GM21360 (cell line): ENCODE data around the gene SPINDOC.
"Not testable (repeated sequence)": the region's sequence is repeated elsewhere in the genome, so short reads cannot be mapped to it uniquely, and the experiment has no call there.

Experiments used
- ATAC-seq: cut with Tn5 transposase; IDR thresholded peaks from one replicate; pipeline ENCODE4 v1.9.1; 2021; ENCODE audit warnings: mild to moderate bottlenecking, moderate library complexity; ENCODE audit not compliant: unreplicated experiment

Gene SPINDOC

DNA sequence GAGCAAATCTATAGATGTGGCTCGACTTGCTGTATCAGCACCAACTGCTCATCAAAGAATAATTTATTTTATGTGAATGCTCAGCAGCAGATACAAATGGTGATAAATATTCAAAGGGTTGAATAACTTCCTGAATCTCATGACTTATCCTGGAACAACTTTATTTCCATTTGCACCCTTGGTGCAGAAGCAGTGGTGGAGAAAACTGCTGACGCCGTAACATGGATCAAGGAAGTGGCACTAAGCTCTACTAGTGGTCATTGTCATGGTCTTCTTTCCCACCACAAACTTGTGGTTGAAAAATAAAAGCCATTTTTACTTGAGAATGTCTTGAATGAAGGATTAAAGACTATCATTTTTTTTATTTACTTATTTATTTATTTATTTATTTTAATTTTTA, 40.2 kb downstream of the SPINDOC start:
- no peak for ATAC-seq

DNA sequence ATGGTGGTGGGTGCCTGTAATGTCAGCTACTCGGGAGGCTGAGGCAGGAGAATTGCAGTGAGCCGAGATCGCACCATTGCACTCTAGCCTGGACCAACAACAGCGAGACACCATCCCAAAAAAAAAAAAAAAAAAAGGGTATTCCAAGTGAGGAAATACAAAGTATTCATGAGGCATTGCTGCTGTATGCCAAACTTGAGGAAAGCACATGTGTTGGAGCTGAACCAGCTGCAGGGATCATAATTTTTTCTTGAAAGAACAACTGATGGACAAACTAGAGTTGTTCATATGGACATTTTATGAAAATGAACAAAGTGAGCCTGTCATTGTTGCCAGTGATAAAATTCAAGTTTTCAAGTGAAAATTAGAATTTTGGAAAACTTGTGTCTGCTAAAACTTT, 41.4 kb downstream of the SPINDOC start:
- no peak for ATAC-seq

DNA sequence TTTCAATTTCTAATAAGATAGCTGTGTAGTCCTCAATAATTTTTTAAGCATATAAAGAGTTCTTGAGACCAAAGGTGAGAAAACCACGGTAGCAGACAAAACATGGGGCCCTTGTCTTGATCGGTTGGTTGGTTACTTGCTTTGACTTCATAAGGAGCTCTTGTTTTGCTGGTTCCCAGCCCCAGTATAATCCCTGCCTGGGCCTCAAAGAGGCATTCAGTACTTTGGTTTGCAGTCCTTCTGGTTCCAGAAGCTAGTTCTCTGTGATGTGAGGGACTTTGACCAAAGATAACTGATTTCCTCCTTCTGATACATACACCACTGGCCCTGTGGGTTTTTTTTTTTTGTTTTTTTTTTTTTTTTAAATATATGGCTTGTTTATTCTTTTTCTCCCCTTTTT, 42.7 kb downstream of the SPINDOC start:
- ATAC-seq, result no peak

DNA sequence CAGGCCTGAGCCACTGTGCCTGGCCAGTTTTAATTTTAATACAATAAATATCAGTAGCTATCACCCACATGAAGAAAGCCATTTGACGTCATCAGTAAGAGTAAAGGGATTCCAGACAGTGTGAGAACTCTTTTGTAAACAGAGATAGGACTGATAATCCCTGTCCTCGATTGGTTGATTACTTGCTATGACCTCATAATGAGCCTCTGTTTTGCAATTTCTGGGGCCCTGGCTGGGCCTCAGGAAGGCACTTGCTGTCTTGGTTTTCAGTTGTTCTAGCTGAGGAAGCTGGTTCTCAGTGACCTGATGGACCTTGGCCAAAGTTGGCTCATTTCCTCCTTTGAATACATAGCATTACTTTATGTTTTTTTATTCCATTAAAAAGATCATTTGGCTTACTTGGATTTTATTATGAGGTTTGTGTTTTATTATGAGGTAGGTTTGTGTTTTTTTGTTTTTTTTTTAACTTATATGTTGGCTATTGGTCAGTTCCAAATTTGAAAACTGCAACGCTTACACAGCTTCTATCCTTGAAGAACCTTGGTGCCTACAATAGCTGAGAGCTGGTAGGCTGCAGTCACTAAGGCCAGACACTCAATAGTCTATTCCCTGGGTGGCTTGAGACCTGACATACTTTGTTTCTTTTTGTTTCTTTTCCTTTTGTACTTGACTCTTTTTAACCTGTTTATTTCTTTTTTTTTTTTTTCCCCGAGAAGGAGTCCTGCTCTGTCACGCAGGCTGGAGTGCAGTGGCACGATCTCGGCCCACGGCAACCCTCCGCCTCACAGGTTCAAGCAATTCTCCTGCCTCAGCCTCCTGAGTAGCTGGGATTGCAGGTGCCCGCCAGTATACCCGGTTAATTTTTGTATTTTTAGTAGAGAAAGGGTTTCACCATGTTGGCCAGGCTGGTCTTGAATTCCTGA, 45.6 kb downstream of the SPINDOC start:
- ATAC-seq, result no peak

DNA sequence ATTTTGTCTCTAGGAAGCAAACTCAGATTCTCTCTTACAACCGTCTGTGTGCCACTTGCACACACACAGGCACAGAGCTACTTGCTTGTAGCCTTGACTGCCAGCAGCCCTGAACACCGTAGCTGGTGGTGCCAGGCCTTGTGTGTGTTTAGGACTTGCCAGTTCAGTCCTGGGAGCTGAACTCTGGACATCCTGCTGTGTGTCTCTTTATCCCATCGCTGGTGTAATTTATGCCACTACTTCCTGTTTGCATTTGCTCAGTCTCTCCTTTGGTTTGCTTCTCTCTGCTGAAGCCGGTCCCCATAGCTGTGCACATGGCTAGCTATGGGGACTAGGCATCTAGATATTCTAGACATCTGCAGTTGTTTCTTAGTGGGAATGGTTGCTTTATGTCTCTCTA, 49.7 kb downstream of the SPINDOC start:
- no peak for ATAC-seq

DNA sequence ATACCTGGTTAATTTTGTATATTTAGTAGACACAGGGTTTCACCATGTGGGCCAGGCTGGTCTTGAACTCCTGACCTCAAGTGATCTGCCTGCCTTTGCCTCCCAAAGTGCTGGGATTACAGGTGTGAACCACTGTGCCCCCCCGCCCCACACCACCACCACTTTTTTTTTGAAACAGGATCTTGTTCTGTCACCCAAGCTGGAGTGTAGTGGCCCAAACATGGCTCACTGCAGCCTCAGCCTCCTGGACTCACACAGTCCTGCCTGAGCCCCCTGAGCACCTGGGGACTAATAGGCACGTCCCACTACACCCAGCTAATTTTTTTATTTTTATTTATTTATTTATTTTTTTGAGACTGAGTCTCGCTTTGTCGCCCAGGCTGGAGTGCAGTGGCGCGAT, 50.4 kb downstream of the SPINDOC start:
- ATAC-seq, result not testable (repeated sequence)

DNA sequence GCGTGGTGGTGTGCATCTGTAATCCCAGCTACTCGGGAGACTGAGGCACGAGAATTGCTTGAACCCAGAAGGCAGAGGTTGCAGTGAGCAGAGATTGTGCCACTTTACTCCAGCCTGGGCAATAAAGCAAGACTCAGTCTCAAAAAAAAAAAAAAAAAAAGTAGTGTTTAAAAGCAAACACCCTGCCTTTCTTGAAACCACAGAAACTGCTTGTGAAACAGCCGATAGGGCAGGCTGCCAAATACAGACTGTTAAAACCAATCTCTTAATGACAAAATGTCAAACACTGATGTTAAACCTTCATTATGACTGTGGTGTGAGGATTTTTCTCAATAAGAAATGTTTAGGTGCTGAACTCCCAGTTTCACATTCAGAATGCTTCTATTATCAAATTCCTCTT, 53.0 kb downstream of the SPINDOC start:
- ATAC-seq, result peak; percentile 70

DNA sequence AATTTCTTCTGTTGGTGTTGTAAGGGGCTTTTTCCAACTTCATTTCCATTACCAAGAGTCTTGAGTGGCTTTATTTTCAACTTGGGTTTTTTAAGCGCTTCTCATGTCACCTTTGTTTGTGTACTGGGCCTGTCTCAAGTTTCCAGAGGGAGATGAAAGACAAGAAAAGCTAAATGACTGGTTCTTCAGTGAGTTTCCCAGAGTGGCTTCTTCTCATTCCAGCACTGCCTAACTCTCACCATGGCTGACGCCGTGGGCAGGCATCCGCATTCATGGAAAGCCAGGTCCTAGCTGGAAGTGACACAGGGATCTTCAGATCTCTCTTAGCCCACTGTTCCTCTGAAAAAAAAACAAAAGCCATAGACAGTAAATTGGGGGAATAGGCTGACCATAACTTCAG, 54.3 kb downstream of the SPINDOC start:
- ATAC-seq, result no peak

DNA sequence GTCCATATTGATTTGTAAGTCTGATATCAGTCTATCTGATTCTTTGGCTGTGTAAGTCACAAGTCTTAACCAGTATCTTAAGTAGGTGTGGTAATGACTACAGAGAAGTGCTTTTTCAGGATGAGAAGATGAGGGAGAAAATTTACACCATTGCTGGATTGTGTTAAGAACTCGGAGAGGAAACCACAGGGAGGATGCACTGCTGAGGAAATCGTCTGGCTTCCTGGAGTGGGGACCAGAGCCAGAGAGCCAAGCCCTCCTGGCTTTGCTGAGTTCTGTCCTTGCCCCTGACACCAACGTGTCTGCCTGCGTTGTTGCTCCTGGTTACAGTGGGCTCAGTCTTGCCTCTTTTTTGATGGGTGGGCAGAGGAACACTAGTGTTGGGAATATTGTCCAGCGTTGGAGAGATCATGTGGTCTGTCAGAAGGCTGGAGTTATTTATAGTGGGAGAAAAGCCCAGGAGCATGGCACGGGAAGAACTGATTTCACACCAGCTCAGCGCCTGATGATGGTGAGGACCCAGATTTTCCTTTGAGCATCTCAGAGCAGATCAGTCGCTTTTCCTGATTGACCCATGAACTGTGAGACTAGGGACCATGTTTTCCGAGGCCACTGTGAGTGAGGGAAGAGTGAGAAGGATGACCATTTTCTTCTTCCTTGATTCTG, 55.3 kb downstream of the SPINDOC start:
- ATAC-seq, result no peak

DNA sequence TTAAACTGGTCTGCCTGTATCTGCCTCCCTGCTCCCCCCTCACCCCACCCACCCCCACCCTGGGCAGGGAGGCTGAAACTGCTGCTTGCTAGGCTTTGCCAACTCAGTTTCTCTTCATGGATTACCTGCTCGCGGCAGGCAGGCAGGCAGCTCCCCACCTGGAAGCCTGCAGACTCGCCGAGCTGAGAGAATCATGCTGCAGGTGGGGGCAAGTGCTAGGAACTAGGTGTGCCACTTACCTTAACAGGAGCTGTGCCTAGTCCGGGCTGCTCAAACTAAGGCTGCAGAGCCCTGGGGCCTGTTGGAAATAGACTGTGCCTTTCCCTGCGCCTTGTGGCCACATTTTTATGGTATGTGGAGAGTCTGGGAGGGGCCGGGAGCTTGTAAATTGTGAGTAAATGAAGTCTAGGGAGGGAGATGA, 55.9 kb downstream of the SPINDOC start:
- ATAC-seq, result no peak

DNA sequence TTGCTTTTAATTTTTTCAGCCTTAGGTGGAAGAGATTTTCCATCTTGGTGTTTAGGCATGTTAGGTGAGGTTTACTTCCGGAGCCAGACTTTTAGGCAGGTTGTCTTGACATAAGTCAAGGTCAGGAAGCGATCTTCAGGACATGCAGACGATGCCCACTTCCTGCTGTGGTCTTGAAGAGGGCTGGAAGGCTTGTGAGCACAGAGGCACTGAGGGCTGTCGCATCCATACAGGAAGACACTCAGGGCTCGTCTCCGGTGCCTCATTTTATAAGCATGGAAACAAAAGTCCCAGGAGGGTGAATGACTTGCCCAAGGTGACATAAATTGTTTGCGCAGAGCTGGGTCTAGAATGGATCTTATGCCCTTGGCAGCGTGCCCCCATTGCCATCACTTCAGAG, 56.4 kb downstream of the SPINDOC start:
- no peak for ATAC-seq

DNA sequence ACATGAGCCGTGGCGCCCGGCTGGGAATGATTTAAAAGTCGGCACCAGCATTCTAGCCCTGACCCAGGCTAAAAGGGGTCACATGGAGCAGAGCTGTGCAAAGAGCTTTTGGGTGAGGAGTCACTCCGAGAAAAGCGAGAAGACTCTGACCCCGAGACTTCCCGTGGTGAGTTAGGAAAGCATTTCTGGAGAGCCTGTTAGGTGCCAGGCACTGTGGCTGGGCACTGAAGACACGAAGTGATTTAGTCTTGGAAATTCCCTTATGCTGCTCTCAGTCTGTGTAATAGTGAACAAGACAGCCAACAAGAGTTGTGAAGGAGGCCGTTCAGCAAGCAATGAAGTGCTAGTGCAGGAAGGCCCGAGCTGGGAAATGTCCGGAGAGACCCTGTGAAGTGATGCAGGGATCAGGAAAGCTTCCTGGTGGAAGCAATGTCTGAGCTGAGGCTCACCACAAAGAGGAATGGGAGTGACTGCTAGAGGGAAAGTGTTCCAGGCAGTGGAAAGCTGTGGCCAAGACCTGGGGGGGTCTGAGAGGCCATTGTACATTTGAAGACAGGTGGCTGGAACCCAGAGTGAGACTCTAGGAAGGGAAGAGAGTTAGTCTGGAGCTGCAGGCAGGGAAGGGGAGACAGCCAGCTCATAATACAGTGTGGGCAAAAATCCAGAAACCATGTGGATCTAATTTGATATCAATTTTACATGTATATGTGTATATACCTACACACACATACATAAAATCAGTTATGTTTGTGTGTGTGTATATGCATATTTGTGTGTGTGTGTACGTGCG, 57.3 kb downstream of the SPINDOC start:
- ATAC-seq, result no peak

DNA sequence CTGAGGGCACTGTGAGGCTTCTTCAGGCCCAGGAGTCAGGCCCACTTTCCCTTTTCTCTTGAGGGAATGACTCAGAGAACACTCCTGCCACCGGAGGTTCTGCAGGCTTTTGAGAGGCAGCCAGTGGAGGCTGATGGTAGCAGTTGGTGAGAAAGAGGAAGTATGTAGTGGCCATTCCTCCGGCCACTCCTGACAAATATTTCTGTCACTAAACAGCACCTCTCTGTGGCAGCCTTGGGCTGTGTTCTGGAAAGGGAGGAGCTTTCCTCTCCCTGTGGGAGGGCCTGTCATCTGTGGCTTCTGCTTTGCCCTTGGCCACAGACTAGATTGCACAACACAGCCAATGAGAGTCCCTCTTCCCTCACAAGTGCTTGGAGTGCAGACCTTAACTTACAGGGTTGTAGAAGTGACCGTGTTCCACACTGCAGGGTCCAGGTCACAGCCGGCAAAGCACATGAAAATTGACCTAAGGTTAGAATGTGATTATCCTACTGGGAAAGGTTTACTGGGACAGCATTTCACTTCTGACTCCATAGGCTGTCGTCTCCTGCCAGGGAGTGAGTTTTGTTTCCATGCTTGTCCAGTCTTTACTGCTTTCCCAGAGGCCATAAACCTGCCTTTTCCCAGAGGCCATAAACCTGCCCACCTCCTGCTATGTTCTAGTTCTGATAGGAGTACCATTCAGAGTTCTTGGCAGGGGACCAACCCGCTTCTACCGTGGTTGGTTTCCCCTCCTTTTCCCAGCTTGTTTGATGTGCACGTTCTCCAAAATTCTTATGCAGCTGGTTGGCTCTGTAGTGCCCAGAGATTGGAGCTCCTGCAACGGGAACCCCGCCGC, 58.9 kb downstream of the SPINDOC start:
- ATAC-seq, result peak; percentile 82

DNA sequence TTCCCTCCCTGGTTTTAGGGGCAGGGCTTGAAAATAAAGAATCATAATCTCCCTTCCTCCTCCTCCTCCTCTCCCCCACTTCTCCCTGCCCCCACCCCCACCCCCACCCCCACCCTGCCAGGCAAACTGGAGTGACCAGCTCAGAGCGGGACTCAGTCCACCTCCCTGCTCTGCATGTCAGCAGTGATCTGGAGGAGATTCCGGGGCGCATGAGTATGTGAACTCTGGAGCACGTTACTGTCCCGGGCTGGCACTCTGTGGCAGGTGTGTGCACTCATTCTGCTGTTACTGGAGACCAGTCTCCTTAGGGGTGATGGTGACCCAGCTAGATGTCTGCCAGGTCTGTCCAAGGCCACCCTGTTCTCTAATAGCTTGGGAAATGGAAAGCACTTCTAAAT, 59.5 kb downstream of the SPINDOC start:
- no peak for ATAC-seq

DNA sequence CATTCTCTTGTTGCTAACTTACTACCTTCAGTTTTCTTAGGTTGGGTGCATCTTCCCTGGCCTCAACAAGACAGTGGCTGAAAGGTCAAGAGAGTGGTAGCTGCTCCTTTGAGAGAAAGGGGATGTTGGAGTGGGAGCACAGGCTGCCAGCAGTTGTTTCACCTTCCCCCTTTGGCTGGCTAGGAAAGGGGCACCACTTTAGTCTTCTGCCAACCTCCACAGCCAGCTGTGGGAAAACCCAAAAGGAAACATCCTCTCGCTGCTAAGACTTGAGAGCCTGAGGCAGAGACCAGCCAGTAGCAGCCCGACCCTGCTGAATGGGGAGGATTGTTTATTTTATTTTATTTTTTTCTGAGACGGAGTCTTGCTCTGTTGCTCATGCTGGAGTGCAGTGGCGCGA, 60.1 kb downstream of the SPINDOC start:
- no peak for ATAC-seq

DNA sequence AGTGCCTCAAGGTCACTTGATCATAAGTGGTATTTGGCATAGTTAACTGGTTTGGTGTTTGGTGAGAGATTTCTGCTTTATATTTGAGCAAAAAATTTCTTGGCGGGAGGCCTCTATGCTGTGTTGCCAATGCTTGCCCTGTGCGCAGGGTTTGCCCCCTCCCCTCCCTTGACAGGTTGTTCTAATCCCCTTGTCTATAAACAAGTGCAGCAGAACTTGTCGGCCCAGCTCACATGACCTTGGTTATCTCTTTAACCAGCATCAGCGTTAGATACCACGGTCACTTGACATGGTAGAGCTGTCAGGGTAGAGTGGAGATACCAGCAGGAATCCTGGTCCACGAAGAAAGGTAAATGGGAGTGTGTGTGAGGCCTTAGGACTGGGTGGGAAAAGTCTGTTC, 61.3 kb downstream of the SPINDOC start:
- no peak for ATAC-seq

DNA sequence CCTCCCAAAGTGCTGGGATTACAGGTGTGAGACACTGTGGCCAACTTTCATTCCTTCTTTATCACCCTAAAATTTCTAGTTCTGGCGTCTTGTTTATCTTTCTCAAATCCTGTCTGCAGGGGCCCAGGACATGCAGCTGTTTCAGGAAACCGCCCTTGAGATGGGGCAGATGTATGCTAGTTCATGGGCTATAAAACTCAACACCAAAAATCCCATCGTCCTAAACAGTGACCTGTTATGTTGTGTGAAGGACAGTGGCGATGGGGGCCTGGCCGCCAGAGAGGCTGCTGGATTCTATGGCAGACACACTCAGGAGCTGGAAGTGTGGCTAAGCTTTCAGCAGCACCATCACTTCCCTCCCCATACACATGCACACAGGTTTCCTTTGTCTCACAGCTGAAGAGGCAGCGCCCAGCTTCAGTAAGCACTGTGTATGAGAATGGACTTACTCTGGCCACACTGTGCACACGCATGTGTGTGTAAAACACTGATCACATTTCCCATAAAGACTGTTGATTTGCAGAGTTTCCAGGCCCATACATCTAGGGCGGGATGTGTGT, 62.3 kb downstream of the SPINDOC start:
- no peak for ATAC-seq

DNA sequence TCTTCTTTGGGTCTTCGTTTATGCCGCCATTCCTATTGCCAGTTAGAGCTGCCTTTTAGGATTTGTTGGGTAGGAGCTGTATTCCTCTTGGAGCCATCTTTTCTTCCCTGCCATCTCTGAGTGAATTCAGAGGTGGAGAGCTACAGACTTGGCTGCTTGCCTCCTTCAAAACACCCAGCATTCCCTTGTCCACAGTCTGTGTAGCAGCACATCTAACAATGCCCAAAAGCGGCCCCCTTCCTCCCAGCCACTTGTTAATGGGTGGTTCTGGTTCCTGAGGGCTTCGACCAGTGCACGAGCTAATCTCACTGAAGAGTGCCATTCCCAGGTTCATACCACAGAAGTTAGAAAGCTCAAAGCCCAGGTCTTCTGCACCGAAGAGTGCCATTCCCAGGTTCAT, 63.4 kb downstream of the SPINDOC start:
- ATAC-seq, result no peak
